Lower leg skin (tissue), 4 donors: ENCODE measurements around the gene MTMR3. TPM values are rescaled to one million over a fixed set of nuclear protein-coding genes. Genes with fewer than 3 reads are reported as not detected.

Experiments used
- DNase-seq, 2 donors: peaks; one replicate each; pipeline ENCODE4 v3.0.0-alpha.2; 2019; ENCODE audit warnings: low spot score in 2 of 2
- H3K4me3 ChIP-seq: fragments of 200-600 bp; sonication (generic); 2 replicates; pipeline ENCODE4 v1.5.1; 2017; ENCODE audit warnings: mild to moderate bottlenecking, low read depth; ENCODE audit not compliant: poor library complexity, severe bottlenecking
- POLR2A ChIP-seq, 2 donors: fragments of 450-650 bp; IDR thresholded peaks; one replicate each; pipeline ENCODE4 v1.6.1; 2016 to 2017; ENCODE audit warnings: antibody characterized with exemption in 2 of 2, mild to moderate bottlenecking in 1 of 2, moderate library complexity in 1 of 2
- WGBS, 2 donors: methylation state at CpG; one replicate each; pipeline ENCODE4 v1.1.5; 2018; 5-methylcytosine and 5-hydroxymethylcytosine counted together
- intact Hi-C: fragments of 100-400 bp; cut with DNase I; formaldehyde crosslinking; loops from one replicate; pipeline ENCODE4 v1.15.0; 2023; ENCODE audit warnings: low total_unique reads
- total RNA-seq, 4 donors: library from RNA; depleted of rRNA; stranded (reverse); fragments of >200 nt; gene quantifications; one replicate each; pipeline ENCODE4 v1.1.0, GENCODE V29; 2016
- TF ChIP-seq, protein P1 (sequence below), 3 donors: fragments of 450-650 bp; IDR thresholded peaks; one replicate each; pipeline ENCODE4 v1.5.1; 2016; ENCODE audit warnings: antibody characterized with exemption in 3 of 3, mild to moderate bottlenecking in 3 of 3, moderate library complexity in 2 of 3

The MTMR3 gene
- total RNA-seq, 4 donors from 2014 or later: 51.4 to 70.5 (median 62.6) TPM

DNA sequence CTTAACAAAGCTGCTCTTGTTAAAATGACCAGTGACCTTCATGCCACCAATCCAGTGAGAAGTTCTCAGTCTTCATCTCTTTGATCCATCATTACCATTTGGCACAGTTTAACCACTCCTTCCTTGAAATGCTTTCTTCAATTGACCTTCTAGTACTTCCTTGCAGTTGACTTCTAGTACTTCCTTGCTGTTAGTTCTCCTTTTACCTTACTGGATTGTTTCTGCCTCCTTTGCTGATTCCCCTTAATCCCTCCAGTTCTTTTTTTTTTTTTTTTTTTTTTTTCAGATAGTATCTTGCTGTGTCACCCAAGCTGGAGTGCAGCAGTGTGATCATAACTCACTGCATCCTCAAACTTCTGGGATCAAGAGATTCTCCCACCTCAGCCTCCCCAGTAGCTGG is 131.3 kb downstream of the MTMR3 start:
- no peak for DNase-seq
- H3K4me3 ChIP-seq: no peak overlapping the region
- TF ChIP-seq POLR2A (IDR thresholded peaks at IDR 0.05): no peak
- TF ChIP-seq, protein P1, sequence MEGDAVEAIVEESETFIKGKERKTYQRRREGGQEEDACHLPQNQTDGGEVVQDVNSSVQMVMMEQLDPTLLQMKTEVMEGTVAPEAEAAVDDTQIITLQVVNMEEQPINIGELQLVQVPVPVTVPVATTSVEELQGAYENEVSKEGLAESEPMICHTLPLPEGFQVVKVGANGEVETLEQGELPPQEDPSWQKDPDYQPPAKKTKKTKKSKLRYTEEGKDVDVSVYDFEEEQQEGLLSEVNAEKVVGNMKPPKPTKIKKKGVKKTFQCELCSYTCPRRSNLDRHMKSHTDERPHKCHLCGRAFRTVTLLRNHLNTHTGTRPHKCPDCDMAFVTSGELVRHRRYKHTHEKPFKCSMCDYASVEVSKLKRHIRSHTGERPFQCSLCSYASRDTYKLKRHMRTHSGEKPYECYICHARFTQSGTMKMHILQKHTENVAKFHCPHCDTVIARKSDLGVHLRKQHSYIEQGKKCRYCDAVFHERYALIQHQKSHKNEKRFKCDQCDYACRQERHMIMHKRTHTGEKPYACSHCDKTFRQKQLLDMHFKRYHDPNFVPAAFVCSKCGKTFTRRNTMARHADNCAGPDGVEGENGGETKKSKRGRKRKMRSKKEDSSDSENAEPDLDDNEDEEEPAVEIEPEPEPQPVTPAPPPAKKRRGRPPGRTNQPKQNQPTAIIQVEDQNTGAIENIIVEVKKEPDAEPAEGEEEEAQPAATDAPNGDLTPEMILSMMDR (IDR thresholded peaks at IDR 0.05): no peak
- intact Hi-C loops: no loop called here

DNA sequence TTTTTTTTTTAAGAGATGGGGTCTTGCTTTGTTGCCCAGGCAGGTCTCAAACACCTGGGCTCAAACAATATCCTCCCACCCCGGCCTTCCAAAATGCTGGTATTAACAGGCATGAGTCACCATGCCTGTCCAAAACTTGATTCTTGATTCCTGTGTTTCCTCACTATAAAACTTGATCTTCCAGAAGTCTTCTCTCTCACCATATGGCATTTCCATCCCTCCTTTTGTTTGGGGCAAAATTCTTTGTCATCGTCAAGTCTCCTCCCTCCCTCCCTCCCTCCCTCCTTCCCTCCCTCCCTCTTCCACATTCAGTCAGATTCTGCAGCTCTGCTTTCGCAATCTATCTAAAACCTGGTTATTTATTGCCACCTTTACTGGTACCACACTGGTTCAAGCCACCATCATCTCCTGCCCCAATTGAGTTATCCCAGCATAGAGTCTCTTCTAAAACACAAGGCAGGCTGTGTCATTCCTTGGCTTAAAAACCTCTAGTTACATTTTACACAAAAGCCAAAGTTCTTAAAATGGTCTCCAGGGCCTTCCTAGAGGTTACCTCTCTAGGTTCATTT is 132.3 kb downstream of the MTMR3 start:
- 85 to 93% methylated on average over 3 of the region's 3 CpGs for WGBS, 2 donors
- TF ChIP-seq, protein P1 (IDR thresholded peaks at IDR 0.05): no peak
- no peak for TF ChIP-seq POLR2A (IDR thresholded peaks at IDR 0.05)
- no peak overlapping the region for H3K4me3 ChIP-seq
- intact Hi-C loops: no loop called here
- no peak for DNase-seq

DNA sequence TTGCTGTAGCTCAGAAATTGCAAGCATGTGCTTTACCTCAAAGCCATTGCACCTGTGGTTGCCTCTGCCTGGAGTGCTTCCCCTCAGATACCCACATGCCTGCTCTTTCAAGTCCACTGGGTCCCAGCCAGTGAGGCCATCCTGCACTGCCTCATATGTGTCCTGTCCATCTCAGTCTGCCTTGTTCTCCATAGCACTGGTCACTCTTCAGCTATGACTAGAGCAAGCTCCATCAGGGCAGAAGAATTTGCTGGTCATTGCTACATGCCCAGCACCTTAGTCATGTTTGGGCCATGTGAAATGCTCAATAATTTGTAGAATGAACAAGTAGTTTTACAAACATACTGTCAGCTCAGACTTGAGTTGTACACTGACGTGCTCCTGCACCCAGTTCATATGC is 132.9 kb downstream of the MTMR3 start:
- no peak overlapping the region for H3K4me3 ChIP-seq
- WGBS, 2 donors: 100% methylated on average over 1 of the region's 1 CpG
- peak in 1 of 2 donors; percentile 57 for DNase-seq
- intact Hi-C loops: no loop called here
- TF ChIP-seq POLR2A (IDR thresholded peaks at IDR 0.05): no peak
- TF ChIP-seq, protein P1 (IDR thresholded peaks at IDR 0.05): no peak

DNA sequence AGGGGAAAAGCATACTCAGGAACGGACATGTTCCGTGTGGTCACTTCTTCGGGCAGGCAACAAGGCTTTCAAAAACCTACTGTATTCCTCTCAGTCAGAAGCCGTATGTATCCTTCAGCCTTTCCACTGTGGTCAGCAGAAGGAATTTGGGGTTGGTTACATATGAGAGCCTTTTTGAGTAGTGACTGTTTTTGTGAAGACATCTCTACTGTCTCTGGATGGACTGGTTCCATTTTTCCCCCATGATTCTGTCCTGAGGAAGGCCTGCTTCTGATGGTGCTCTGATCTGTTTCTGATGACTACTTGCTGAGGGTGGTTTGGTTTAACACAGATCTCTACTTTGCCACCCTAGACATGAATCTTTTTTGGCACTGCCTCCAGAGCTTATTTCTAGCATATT is 133.6 kb downstream of the MTMR3 start:
- intact Hi-C loops: no loop called here
- WGBS, 2 donors: 94 to 95% methylated on average over 4 of the region's 4 CpGs
- TF ChIP-seq, protein P1 (IDR thresholded peaks at IDR 0.05): no peak
- no peak for TF ChIP-seq POLR2A (IDR thresholded peaks at IDR 0.05)

DNA sequence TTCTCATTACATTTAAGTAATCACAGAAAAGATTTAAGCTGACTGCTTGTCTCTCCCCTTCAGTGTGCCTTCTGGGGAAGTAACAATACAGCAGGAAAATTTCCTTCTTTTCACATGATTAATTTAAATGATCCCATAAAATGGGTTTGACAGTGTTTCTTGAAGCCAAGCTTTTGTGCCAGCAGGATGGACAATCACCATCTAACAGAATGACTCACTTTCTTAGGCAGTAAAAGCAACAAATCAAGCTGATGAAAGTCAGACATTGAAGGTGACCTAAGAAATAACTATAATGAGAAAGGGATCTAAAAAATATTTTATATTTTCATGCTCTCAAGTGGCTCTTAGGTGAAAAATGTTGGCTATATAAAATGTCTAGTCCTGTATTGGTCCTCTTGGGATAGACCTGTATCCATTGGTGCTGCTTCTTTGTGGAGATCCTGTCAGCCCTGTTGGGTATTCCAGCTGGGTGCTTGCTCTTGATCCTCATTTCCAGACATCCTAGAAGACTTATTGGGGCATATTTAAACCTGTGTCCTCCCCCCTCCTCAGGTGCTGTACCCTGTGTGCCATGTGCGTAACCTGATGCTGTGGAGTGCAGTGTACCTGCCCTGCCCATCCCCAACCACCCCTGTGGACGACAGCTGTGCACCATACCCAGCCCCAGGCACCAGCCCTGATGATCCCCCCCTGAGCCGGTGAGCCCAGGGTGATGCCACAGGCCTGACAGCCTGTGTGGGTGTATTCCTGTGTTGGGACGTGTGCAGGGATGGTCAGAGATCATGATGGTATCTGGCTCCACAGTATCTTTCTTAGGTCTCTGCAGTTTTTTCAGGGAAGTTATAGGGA is 134.6 kb downstream of the MTMR3 start:
- peak in 1 of 2 donors; percentile 52 for DNase-seq
- intact Hi-C loops: no loop called here
- WGBS, 2 donors: 90 to 95% methylated on average over 4 of the region's 4 CpGs
- no peak overlapping the region for H3K4me3 ChIP-seq
- TF ChIP-seq POLR2A (IDR thresholded peaks at IDR 0.05): no peak
- TF ChIP-seq, protein P1 (IDR thresholded peaks at IDR 0.05): no peak

More for the DNA sequence above, 133.6 kb downstream of the MTMR3 start:
- H3K4me3 ChIP-seq: no peak overlapping the region
- no peak for DNase-seq
